Epithelial cell of prostate (primary cell): ENCODE data around the gene KCTD15.
"Not testable (repeated sequence)": the region's sequence is repeated elsewhere in the genome, so short reads cannot be mapped to it uniquely, and the experiment has no call there.

Source experiments
- DNase-seq: peaks from one replicate; pipeline ENCODE4 v3.0.0-alpha.2; 2011; ENCODE audit warnings: low read depth, low spot score
- H3K27ac ChIP-seq: fragments of 450-650 bp; 2 replicates; pipeline ENCODE4 v1.5.1; 2017; ENCODE audit warnings: mild to moderate bottlenecking

Gene KCTD15

DNA sequence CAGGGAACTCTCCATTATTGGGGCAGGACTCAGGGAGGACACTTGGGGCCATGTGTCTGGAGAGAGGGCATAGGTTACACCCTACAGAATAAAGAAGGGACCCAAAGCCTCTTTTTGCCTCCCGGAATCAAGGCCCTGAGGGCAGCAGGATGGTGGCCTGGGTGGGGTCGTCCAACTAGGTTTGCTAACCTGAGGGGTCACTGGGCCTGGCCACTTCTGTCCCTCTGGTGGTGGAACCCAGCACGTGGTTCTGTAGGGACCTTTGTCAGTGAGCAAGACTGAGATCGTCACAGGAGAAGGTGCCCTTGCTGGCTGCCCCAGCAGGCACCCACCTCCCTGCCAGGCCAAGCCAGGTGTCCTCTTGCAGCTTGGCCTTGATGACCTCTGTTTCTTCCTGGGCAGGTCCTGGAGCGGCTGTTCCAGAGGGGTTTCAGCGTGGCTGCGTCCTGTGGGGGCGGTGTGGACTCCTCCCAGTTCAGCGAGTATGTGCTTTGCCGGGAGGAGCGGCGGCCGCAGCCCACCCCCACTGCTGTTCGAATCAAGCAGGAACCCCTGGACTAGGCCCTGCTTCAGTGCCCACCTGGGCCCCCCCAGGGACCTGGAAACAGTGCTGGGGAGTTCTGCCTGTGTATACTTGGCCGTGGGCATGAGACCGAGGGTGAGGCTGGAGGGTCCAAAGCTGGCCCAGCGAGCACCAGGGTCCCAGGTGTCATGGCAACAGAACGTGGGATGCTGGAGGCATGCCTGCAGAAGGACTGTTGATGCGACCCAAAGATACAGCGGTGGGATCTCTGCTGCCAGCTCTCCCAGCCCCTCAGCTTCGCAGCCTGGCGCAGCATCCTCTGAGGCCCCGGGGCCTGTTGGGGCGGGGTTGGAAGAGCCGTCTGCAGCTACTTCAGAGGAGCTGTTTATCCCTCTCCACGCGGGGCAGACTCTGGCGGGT lies 16.0 kb downstream of the KCTD15 start:
- DNase-seq = no peak
- no peak overlapping the region for H3K27ac ChIP-seq

DNA sequence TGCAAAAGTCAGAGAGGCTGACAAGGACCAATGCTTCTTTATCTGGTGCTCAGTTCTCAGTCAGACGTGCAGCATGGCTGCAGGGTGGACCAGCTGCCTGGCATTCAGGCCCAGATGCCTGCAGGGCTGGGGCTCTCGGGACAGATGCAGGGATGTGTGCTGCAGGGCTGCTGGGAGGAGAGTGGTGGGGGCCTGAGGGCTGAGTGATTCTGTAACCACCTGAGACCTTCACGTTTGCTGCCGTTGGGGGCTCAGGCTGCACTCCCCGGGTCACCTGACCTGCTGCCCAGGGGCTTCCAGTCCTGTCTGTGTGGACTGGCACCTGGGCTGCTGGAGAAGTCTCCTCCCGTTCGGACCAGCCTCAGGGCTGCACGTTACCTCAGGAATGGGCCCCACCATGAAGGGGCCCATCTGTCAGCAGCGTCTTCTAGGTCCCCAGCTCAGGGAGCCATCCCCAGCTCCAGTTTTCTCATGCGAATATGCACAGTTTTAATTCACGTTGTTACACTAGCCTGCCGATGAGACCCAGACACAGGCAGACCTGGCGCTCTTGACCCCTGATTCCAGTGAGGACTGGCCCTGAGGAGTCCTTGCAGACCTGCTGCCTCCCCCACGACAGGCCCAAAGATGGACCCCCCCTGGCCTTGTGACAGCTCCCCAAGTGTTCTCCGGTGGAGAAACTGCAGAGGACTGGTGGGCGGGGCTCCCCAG lies 16.9 kb downstream of the KCTD15 start:
- no peak for DNase-seq
- no peak overlapping the region for H3K27ac ChIP-seq

DNA sequence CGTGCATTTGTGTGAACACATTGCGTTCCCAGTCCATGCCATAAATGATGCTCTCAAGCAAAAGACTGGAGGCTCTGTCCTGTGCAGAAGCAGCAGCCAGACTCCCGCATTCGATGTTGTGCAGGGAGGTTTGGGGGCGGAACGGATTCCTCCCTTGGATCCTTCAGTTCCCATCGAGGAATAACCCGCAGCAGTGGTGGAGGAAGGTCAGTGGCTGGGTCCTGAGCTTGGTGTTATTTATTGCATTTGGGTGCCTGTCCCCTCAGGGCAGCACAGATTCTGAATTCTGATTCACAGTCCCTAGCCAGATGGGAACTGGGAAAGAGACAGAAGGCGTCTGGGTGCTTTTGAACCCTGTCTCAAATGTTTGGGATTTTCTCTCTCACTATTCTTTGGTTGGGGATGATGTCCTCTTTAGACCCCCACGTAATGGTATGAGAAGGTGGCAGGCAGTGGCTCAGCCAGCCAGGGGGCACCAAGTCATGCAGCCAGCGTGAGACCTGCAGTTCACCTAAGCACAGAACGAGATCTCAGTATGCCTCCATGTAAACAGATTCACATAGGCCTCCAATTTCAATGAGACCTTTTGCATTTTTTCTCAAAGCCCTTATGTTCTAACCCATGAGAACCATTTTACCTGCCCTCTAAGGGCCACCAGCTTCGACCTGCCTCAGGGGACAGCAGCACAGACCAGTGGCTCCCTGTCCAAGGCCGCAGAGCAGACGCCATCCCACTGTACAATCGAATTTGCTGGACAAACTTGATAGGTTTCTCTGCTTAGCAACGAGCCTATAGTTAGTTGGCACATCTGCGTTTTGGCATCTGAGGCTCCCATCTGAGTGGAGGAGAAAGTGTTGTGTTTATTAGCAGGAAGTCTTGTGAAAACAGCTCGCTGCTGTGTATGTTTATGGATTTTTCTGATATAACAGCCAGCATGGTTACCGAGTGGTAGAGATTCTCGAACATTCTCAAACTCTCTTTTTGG lies 17.8 kb downstream of the KCTD15 start:
- no peak overlapping the region for H3K27ac ChIP-seq
- DNase-seq = no peak

DNA sequence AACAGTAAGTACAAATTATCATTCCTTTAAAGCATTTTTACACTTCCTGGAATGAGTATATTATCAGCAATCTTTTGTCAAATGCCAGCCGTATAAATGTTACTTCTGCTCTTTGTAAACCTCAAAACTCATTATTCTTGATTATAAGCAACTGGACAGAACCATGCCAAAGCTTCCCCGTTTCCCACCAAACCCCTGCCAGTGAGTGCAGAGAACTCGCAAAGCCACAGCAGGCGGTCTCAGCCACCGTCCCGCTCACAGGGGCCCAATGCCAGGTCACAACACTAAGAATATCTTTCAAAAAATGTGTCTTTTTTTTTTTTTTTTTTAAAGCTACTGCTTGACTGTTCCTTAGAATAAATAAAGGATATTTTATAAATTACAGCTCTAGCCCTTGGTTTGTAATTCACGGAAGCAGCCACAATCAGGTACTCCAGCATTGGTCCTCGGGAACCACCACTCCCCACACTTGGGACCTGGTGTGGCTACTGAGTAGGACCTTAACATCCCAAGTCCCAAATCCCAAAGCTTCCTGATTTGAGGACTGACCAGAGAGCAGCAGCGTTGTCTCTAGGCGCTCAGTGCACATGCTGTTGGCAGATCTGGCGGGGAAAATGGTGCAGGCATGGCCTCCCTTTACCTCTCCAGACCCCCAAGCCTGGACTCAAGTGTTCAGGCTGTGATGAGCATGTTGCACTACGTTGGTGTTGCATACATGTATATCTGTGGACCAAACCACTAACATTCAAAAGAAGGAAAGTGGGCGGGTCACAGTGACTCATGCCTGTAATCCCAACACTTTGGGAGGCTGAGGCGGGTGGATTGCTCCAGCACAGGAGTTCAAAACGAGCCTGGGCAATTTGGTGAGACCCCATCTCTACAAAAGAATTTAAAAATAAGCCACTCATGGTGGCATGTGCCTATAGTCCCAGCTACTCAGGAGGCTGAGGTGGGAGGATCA lies 19.0 kb downstream of the KCTD15 start:
- DNase-seq = no peak
- no peak overlapping the region for H3K27ac ChIP-seq

DNA sequence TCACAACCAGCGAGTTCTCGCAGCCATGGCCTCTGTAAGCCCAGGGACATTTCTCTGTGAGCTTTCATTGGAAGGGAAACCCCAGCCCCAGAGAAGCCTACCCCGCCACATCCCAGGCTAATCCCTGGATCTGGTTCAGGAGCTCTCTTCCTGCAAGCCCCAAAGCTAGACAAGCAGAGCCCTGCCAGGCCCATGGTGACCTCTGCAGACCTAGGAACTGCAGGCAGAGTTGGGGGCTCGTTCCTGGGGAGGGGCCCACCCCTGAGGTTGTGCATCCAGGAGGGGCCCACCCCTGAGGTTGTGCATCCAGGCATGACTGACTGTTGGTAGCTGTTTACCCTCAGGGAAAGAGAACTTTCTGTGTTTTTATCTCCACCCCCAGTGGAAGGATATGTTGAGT lies 21.7 kb downstream of the KCTD15 start:
- DNase-seq = no peak
- H3K27ac ChIP-seq = no peak overlapping the region

DNA sequence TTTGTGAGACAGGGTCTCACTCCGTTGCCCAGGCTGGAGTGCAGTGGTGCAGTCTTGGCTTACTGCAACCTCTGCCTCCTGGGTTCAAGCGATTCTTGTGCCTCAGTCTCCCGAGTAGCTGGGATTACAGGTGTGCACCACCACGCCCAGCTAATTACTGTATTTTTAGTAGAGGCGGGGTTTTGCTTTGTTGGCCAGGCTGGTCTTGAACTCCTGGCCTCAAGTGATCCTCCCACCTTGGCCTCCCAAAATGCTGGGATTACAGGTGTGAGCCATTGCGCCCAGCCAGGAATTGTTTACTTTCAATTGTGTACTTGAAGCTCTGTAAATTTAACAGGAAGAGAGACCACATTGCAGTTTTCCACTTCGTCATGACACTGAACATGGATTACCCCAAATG lies 22.4 kb downstream of the KCTD15 start:
- H3K27ac ChIP-seq = peak overlapping the region; percentile 100
- DNase-seq = not testable (repeated sequence)

DNA sequence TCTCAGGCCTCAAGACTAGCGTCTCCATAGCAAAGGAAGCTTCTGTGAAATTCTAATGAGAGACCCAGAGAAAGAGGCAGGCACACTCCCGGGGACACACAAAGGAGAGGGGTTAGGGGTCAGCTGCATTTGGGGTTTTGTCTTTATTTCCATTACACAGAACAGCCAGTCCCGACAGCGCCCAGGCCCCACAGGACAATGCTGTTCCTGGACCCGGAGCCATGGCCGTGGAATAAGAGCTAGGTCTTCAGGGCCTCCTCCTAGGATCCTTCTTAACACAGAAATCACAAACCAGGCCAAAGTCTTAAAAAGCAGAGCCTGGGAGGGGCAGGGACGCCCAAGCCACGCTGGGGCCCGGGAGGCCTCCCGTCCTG lies 22.8 kb downstream of the KCTD15 start:
- H3K27ac ChIP-seq = peak overlapping the region; percentile 100
- DNase-seq = no peak

DNA sequence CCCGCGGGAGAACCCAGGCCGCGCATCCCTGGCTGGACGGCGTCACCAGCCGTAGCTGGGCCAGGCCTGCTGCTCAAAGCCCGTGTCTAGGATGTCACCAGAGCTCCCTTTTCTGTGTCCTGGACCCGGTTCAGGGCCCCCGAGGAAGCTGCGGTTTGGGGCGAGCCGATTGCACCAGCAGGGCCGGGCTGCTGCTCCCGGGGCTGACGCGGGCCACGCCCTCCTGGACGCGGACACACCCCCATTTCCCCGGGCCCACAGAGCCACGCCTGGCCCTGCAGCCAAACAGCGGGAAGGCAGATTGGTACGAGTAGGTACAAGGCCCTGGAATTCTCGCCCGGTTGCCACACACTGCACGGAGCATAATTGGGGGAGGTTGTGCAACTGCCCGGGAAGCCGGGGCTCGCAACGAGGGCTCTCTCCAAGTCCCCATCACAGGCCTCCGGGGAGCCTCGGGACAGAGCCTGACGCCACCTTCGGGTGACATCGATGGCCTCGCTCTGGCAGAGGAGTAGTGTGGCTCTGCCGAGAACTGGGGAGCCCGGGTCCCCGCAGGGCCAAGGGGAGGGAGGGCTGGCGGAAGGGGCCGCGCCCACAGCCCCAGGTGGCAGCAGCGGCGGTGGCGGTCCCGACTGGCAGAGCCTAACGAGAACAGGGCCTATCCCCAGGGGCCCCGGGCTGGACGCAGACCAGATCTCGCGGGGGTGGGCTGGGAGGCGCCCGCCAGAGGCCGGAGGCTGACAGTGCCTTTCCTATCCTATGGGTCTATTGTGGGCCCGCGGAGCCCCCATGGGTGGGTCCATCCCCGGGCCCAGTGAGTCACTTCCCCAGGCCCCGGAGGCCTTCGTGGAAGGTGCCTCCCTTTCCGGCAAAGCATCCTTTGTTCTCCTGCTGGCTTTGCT lies 23.5 kb downstream of the KCTD15 start:
- DNase-seq = peak; percentile 79
- H3K27ac ChIP-seq = peak overlapping the region; percentile 100

DNA sequence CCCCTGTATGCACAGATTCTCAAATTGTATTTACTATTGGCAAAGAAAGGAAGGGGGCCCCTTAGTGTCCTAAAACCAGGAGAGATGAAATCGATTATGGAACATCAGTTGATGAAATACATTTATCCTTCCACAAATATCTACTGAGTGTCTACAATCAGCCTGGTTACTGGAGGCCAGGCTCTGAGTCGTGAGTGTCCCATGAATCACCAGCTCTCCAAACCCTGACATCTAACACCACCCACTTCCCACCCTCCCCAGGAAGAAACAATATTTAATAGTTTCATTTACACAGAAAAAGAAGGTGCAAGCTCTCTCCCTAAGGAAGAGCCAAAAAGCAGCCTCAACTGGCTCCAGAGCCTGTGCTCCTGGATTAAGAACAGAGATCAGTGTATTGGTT lies 25.2 kb downstream of the KCTD15 start:
- DNase-seq = no peak
- peak overlapping the region; percentile 100 for H3K27ac ChIP-seq

DNA sequence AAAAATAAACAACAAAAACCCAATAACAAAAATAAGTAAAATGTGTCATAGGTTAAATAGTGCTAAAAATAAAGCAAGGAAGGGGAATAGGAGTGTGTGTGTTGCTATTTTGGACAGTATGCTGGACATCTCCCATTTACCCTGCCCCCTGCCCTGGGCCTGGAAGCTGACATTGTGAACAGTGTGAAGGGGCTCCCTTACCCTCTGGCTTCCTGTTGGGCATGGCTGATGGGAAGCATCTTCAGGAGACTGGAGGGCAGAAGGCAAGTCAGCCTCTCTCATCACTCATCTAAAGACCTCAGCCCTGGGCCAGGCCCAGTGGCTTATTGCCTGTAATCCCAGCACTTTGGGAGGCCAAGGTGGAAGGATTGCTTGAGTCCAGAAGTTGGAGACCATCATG lies 26.7 kb downstream of the KCTD15 start:
- H3K27ac ChIP-seq = no peak overlapping the region
- no peak for DNase-seq

DNA sequence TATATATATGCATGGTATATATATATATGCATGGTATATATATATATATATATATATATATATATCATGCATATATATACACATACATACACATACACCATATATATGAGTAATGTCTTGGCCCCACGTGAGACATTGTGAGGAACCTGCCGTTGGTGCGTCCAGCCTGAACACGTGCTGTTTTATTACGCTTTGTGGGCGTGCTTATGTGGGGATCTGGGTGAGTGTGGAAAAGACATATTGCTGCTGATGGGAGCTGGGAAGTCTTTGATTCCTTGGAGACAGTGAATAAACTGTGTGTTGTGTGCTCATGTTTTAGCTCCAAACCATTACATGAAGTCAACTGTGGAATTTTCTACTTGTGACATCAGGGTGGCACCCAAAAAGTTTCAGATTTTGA lies 28.9 kb downstream of the KCTD15 start:
- DNase-seq = no peak
- H3K27ac ChIP-seq = no peak overlapping the region

DNA sequence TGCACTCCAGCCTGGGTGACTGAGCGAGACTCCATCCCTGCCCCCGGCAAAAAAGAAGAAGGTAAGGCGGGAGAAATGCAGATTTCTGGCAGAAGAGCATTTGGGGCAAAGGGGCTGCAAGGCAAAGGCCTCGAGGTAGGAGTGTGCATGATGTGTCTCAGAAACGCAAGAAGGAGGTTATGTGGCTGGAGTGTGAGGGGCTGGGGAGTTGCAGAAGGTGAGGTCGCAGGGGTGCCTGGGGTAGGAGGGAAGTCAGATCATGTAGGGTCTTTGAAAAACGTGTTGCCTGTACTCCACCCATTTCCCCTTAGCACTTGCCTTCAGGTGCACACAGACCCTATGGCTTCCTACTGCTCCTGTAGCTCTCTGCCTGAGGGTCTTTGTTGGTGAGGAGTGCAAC lies 29.9 kb downstream of the KCTD15 start:
- no peak for DNase-seq
- H3K27ac ChIP-seq = no peak overlapping the region

DNA sequence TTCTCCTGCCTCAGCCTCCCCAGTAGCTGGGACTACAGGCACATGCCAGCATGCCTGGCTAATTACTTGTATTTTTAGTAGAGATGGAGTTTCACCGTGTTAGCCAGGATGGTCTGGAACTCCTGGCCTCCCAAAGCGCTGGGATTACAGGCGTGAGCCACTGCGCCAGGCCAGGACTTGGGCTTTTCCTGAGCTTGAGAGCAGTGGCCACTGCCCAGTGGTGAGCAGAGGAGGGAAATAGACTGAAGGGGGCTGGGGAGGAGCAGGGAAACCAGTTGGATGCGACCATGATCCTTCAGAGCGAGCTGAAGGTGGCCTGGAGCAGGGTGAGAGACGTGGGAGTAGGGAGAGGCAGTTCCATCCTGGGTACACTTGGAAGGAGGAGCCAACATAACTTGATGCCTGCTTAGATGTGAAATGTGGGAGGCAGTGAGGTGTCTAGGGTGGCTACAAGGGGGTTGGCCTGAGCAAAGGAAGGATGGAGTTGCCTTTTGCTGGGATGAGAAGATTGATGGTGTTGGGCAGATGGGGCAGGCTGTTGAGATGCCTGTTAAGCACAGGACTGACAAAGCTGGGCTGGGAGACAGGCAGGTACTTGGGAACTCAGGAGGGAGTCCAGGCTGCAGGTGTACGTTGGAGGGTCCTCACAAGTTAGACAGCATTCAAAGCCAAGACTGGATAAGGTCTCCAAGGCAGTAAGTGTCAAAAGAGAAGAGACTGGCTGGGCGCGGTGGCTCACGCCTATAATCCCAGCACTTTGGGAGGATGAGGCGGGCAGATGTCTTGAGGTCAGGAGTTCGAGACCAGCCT lies 31.8 kb downstream of the KCTD15 start:
- no peak for DNase-seq
- no peak overlapping the region for H3K27ac ChIP-seq

DNA sequence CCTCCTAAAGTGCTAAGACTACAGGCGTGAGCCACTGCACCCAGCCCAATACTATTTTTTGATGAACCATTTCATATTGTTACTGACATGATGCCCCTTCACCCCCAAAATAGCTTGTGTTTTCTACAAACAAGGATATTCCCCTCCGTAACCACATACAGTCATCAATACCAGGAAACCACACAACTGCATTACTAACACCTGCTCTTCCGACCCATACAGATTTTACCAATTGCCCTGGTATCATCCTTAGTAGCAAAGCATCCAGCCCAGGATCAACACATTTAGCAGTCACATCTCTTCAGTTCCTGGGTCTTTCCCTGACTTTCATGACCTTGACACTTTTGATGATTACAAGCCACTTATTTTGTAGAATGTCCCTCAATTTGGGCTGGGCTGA lies 33.6 kb downstream of the KCTD15 start:
- no peak overlapping the region for H3K27ac ChIP-seq
- DNase-seq = no peak

DNA sequence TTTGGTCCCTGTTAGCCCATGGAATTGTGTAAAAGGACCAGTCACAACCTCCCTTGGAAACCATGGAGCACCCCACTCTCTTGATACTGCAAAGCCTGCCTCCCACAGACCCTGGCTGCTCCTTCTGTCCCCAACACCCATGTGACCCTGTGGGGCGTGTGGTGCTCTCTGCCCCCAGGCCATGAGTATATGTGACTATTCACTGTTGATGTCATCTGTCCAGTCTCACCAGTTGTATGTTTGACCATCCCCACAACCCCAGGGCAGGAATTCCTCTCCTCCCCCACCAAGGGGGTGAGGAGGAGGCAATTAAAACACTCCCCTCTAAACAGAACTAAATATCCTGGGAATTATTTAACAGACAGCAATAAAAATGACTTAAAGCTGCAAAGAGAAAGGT lies 35.2 kb downstream of the KCTD15 start:
- DNase-seq = no peak
- no peak overlapping the region for H3K27ac ChIP-seq

DNA sequence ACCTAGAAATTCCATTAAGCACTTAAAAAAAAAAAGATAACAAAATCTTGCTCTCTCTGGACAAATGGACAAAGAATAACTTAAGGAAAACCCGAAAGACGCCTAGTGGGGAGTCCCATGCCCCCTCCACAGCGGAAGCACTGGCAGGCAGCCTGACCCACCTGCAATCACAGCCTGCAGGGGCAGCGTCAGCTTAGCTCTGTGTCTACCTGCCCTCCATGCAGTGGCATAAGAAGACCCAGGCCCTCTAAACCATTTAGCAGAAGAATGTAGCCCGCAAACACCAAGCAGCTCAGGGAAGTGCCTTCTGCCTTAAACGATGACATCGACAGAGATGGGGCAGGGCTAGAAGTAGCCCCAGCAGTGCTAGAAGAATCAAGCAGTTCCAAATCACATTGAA lies 36.0 kb downstream of the KCTD15 start:
- no peak overlapping the region for H3K27ac ChIP-seq
- DNase-seq = no peak

DNA sequence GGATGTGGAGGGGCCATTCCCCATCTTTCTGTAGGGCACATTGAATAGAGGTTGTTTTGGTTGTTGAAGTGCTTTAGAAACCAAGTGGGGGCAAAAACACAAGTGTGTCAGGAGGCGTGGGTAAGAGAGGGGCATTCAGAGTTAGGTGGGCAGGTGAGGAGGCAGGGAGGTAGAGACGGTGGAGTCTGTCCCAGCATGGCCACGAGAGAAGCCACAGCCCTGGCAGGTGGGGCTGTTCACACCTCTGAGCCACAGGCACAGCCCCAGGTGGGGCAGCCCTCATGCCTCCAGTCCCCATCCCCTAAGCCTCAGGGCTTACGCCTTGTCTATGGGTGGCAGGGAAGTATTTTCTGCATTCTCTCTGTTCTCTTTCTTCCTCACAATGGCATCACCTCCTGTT lies 43.7 kb downstream of the KCTD15 start:
- H3K27ac ChIP-seq = no peak overlapping the region
- DNase-seq = no peak

DNA sequence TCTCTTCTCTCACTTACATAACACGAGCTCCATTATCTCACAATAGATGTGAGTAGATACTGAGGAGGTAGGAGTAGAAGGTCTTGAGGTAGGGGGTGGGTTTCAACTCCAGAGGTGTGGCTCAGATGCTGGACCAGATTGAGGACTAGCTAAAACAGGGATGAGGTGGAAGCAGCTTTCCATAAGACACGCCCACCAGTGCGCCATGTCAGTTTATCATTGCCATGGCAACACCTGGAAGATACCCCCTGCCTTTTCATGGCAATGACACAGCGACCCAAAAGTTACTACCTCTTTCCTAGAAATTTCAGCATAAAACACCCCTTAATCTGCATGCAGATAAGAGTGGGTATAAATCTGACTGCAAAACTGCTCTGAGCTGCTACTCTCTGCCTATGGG lies 44.1 kb downstream of the KCTD15 start:
- no peak for DNase-seq
- H3K27ac ChIP-seq = no peak overlapping the region
